KBM-7 (cell line): ENCODE data around the gene PIP4P1.
"Not testable (repeated sequence)": the region's sequence is repeated elsewhere in the genome, so short reads cannot be mapped to it uniquely, and the experiment has no call there.

Experiments
- DNase-seq: peaks from one replicate; pipeline ENCODE4 v3.0.0-alpha.2; 2015
- in situ Hi-C: fragments of 300-500 bp; cut with MboI; formaldehyde crosslinking; loops from 2 replicates; pipeline ENCODE4 v1.14.3; 2020; ENCODE audit warnings: low sequenced_read_pairs, low pct_unique_long_range_greater_than_20kb, mixed read lengths

PIP4P1 gene

DNA sequence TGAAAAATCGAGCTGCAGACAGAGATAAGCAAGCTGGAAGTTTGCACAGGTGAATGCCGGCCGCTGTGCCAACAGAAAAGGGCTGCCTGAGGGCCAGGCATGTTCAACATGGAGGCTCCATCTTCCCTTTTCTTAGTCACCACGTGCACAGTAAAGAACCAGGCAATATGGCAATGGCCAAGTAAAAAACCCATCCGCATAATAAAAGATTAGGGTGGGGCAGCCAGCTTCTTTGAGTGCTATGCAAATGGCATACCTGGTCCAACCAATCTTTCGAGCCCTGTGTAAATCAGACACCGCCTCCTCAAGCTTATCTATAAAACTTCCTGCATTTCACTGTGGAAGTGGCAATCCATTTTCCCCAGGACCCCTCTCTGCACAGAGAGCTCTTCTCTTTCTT, 24.7 kb upstream of the PIP4P1 start:
- in situ Hi-C loops = loop anchor here (25.0 kb wide), 1 partner anchor 101 kb away; the partner anchor contains the start of genes RNASE11 and RNASE12
- DNase-seq = no peak

DNA sequence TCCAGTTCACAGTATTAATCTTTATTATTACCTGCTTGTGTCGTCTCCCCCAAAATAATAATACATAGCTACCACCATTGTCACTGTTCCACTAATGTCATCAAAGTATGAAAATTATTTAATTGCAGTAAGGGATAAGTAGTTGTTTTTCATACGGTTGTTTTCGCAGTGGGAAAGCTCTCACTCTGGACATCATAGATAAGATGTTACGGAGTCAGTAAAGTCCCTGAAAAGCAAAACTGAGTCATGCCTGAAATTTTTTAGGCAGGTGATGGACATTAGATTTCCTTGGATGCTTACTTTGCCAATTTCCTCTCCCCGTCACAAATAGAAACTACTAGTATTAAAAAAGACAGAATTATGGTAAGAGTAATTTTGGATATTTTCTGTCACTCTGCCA, 21.1 kb upstream of the PIP4P1 start:
- in situ Hi-C loops = loop anchor here (25.0 kb wide), 1 partner anchor 105 kb away; the partner anchor contains the start of genes RNASE11 and RNASE12
- no peak for DNase-seq

DNA sequence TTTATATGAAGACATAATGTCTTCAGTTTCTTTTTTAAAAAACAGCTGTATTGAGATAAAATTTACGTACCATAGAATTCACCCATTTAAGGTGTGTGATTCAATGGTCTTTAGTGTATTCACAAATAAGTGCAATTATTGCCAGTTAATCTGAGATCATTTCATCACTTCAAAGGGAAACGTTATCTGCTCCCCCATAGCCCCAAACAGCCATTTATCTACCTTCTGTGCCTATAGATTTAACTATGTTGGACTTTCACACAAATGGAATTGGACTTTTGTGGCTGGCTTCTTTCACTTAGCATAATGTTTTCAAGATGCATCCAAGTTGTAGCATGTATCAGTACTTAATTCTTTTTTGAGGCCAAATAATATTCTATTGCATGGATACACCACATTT, 17.7 kb upstream of the PIP4P1 start:
- DNase-seq = no peak
- in situ Hi-C loops = loop anchor here (25.0 kb wide), 1 partner anchor 108 kb away; the partner anchor contains the start of genes RNASE11 and RNASE12

DNA sequence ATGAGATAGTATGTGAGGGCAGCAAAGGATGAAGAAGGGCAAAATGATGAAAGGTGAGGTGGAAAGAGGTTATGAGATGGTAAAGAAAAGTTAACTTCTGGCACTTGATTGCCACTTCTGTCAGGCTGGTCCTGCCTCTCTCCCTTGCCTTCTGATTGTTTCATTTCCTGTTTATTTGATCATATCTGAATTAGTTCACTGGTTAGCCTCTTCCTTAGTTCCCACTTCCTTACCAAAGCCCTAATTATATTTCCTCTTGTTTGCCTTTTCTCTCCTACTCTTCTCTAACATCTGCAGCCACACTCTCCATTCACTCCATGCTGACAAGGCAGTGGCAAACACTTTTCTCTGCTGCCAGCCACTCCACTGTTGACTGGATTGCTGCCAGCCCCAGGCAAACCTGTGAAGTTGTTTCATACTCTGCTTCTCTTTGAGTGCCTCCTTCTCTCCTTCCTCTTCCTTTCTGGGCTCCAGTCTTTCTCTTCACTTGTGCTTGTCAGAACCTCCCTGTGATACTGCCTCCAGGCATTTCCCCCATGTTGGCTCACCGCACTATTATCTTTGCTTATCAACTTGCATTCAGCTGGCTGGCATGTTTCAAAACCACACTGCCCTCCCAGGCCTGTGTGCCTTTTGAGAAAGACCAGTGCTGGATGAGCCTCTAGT, 16.1 kb upstream of the PIP4P1 start:
- in situ Hi-C loops = loop anchor here (25.0 kb wide), 1 partner anchor 110 kb away; the partner anchor contains the start of genes RNASE11 and RNASE12
- DNase-seq = peak; percentile 93

DNA sequence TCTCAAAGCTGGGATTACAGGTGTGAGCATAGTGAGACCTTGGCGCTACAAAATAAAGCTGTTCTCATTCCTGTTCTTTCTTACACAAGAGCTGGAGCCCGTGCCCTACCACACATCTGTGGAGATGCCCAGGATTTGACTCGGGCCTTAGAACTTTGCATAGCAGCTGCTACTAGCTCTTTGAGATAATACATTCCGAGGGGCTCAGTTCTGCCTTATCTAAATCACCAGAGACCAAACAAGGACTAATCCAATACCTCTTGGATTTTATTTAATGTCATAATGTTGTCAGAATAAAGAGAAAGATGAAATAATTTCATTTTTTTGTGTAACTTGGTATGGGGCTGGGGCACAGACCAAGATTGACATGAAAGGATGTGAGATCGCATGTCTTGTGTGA, 15.5 kb upstream of the PIP4P1 start:
- DNase-seq = no peak
- in situ Hi-C loops = loop anchor here (25.0 kb wide), 1 partner anchor 111 kb away; the partner anchor contains the start of genes RNASE11 and RNASE12

DNA sequence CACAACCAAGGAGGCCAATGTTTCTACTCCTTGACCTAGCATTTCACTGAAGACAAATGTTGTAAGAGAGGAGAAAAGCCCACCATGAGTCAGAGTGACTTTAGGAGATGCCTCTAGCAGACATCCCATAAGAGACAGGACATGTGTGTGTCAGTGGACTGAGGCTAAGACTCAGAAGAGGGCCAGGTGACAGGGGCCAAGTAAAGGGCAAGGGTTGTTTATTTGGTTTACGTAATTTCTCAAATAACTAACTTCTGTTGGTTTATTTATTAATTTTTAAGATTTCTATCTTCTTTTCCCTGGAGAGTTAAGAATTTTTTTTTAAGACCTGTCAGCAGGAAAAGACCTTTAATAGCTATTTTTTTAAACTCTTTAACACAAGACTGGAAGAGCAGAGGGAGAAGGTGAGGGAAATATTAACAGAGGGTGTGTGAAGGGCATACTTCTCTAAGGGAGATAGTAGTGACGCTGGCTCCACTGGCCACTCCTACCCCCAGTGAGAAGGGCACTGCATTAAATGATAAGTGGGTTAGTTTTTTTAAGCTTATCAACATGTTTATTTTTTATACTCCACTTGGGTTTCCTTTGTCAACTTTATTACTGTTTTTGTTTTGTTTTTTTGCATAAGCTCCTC, 11.4 kb upstream of the PIP4P1 start:
- no peak for DNase-seq

DNA sequence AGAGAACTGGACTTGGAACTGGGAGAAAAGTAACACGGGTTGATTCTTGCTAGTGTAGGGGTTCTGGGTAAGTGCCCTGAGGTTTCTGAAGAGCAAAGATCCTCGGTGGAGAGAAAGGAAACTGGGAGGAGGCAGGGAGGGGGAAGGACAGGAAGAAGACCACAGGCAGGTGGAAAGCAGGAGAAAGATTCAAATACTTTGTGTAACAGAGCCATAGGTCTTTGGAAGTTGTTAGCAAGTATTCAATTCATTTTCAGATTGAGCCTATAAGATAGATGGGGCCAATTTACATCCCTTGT, 9.3 kb upstream of the PIP4P1 start:
- in situ Hi-C loops = no loop called here

More for the DNA sequence above, 11.4 kb upstream of the PIP4P1 start:
- in situ Hi-C loops = no loop called here

DNA sequence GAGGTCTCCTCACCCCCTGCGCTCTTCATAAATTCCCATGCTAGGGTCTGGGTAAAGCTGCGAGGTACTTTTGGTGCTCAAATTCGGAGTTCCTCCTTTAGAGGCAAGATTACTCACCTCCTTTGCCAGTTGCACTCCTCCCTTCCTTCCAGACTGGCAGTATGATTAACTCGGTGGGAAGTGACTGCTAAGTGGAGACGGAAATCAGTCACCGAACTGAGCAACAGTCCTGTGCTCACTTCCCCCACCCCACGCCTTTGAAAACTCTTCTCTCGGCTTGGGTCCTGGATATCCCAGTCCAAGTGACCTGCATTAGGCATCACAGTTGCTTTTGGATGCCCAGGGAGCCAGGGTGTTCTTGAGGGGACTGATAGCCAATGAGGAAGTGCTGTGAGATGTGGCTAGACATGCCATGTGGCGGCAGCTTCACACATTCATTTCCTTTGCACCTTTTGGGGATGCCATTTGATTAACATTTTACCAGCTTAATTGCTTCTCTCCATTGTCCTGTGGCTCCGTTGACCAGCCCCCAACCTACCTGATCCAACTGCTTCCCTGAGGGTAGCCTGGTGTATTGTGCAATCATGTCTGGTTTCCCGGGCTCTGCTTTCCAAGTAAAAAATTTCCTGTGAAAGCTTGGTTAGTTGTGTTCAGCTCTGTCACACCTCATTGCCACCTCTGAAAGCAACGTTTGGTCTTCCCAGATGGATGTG, 8.8 kb upstream of the PIP4P1 start:
- in situ Hi-C loops = no loop called here
- DNase-seq = peak; percentile 88

More for the DNA sequence above, 9.3 kb upstream of the PIP4P1 start:
- DNase-seq = no peak

DNA sequence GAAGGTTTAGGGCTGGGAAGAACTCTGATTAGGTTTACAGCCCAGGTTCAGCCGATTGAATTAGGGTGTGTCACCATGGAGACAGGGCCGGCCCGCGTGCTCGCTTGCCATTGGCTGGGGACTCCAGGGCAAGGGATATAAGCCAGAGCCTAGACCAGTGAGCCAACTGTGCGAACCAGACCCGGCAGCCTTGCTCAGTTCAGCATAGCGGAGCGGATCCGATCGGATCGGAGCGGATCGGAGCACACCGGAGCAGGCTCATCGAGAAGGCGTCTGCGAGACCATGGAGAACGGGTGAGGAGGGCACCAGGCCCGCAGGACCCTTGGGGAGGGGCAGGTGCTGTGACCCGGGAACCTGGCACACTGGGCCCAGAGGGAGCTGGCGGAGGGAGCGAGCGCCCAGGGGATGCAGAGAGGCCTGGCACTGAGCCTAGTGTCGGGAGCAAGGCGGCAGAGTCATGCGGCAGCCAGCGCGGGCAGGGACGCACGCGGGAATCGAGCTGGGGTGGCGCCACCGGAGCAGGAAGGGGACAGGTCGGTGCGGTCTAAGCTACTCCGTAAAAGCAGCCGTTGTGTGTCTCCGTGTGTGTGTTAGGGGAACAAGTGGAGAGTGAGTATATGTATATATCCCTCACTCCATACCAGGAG, 8.1 kb upstream of the PIP4P1 start, which contains the start of gene PNP:
TSS of gene PNP (plus strand) at position 165 of the 648 bp plus-strand sequence. CDS start at position 284, 119 bp downstream.
- in situ Hi-C loops = no loop called here
- peak; percentile 87 for DNase-seq

DNA sequence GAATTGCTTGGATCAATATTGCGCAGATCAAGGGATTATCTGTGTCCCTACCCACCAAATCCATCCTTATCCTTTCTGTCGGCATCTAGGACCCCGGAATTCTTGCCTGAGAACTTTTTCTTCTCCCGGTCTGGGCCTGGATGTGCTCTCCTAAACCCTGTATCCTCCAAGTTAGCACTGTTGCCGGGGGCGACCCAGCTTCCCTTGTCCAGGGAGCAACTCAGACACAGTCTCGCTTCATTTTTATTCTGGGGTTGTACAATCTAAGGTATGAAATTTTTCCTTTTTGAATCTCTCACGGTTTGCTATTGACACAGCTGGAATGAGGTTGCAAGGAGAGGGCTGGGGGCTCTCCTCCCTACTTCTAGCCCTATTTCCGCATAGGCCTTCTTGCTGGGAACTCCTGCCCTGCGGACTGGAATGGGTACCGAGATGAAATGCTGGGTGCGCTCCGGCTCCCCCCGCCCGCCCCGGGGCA, 7.6 kb upstream of the PIP4P1 start:
- in situ Hi-C loops = no loop called here
- no peak for DNase-seq

DNA sequence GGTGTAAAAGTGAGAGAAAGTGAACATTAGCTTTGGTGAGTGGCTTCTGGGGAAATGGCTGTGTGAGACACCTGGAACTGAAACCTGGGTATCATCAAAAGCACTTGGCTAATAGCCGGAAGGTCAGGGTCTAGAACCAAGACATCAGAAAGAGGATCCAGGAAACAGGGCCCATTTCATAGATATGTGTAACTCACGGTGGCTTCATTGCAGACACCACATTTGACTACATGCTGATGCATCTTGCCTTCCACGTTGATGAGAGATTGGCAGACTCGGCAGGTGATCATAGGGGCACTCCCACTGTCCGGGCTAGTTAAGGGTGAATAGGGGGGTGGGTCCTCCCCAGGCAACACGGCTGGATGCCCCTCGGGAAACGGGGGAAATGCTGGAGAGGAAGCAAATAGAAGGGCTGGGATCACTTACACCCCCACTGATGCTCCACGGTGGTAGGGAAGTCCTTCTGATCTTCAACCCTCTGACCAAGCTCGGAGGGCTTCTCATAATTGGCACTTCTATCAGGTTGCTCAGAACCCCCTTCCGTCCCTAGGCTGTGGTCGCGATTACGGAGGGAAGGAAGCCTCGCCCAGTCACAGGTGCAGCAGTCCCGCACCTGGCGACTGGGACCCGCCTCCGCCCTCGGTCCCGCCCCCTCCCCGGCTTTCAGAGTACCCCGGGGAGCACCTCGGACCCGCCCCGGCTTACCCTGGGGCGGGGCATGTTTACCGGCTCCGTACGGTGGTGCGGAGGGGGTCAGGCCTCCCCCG, 593 bp downstream of the PIP4P1 start:
- in situ Hi-C loops = no loop called here
- no peak for DNase-seq

DNA sequence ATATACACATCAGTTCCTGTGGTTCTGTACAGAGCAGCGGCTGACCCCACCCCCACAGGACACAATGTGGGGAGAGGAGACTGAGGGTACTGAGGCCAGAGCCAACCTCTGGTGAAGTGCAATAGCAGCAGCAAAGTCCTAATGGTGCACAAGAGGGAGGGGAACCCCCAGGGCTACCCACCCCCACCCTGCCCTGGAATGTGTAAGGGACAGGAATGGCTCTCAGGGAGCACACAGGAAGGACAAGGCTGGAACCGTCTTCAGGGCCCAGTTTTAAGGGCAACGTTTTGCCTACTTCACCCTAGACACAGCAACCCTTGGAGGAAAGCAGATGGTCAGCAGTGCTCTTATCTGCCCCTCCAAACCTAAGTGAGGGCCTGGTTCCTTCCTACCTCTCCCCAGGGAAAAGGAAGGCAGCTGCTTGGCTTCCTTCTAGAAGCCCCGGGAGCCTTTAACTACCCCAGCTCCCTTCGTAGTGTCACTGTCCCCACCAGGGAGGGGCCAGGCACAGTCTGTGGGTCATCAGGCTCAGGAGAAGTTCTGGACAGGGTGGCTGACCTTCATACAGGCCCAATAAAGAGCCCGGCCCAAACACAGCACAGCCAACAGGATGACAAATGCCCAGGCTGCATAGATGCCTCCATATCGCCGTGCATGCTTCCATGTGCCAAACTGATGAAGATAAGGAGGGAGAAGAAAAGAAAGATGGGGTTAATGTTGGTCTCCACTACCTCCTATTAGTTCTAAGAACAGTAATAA, 3.0 kb downstream of the PIP4P1 start:
- in situ Hi-C loops = no loop called here
- no peak for DNase-seq

DNA sequence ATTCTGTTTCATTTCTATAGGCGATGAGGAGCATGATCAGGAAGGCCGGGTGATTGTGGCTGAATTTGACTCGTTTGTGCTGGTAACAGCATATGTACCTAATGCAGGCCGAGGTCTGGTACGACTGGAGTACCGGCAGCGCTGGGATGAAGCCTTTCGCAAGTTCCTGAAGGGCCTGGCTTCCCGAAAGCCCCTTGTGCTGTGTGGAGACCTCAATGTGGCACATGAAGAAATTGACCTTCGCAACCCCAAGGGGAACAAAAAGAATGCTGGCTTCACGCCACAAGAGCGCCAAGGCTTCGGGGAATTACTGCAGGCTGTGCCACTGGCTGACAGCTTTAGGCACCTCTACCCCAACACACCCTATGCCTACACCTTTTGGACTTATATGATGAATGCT, 4.3 kb downstream of the PIP4P1 start:
- in situ Hi-C loops = no loop called here
- DNase-seq = no peak

DNA sequence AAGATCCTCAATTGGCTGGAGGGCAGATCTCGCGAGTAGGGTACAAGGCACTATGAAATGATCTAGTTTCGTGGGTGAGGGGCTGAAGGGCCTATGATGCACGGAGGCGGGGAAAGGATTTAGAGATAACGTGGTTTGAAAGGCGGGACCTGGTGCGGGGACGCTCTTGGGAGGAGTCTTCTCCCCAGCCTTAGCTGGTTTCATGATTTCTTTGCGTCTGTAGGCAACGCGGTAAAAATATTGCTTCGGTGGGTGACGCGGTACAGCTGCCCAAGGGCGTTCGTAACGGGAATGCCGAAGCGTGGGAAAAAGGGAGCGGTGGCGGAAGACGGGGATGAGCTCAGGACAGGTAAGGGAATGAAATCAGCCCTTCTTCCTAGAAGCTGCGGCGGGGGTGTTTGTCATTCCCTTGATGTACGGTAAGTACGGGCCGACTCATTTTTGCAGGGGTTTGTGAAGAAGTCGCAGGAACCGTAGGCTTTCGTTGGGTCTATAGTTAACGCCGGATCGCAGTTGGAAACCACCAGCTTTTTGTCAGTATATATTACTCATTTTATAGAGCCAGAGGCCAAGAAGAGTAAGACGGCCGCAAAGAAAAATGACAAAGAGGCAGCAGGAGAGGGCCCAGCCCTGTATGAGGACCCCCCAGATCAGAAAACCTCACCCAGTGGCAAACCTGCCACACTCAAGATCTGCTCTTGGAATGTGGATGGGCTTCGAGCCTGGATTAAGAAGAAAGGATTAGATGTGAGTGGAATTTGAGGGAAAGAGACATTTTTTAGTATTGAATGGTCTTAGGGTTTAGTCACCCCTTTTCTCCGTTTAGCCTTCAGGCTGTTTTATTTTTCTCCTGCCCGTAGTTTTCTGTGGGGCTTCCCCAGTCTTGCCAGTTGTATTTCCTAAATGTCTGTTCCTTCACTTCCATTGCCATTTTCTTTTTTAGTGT, 5.6 kb downstream of the PIP4P1 start:
- DNase-seq = no peak
- in situ Hi-C loops = no loop called here

DNA sequence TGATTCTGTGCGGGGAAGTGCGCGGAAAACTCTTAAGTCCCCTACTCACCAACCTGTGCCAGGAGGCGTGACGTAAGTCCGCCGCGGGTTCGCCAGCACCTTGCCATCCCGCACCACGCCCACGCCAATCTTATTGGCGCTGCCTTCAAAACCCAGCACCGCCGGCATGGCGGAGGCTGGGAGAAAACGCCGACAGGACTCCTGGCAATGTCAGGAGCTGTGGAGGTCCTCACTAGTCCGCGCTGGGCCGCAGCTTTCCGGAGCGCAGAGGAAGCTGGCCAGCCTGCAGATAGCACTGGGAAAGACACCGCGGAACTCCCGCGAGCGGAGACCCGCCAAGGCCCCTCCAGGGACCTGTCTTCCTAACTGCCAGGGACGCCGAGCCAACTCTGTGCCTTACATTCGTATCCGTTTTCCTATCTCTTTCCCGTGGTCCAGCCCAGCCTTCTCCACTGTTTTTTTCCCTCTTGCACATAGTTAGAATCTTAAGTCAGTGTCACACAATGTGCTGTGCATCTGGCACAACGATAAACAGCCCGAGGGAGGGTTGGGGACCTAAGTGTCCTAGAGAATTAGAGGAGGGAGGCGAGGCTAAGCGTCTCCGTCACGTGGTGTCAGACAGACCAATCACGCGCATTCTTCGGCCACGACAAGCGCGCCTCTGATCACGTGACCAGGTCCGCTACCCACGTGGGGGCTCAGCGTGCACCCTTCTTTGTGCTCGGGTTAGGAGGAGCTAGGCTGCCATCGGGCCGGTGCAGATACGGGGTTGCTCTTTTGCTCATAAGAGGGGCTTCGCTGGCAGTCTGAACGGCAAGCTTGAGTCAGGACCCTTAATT, 6.5 kb downstream of the PIP4P1 start, which contains the start of the genes APEX1 and OSGEP:
TSS of gene APEX1 (plus strand) at position 711 of the 839 bp plus-strand sequence. CDS start 420 bp downstream, outside the sequence.
TSS of gene OSGEP (minus strand) at position 297 of the 839 bp plus-strand sequence. CDS start at position 168, 129 bp downstream.
- in situ Hi-C loops = no loop called here
- peak; percentile 99 for DNase-seq

DNA sequence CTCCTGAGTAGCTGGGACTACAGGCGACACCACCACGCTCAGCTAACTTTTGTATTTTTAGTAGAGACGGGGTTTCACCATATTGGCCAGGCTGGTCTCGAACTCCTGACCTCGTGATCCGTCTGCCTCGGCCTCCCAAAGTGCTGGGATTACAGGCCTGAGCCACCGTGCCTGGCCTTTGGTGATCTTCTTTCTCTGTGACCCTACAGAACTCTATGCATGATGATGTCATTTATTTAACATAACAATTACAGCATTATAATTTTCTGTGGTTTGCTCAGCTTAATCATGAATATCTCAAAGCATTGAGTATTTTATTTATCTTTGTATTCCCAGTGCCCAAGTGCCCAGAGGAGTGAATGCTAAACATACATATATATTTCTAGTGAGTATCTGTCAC, 8.4 kb downstream of the PIP4P1 start:
- in situ Hi-C loops, DNase-seq: not testable (repeated sequence)
